HG02571 (cell line): ENCODE measurements around the gene HNRNPAB.
A peak's percentile ranks its signal among the peaks of the same experiment; 100 is the strongest.
"Not testable (repeated sequence)": the region's sequence is repeated elsewhere in the genome, so short reads cannot be mapped to it uniquely, and the experiment has no call there.

ENCODE experiments used
- ATAC-seq: cut with Tn5 transposase; IDR thresholded peaks from one replicate; pipeline ENCODE4 v1.9.1; 2021; ENCODE audit warnings: mild to moderate bottlenecking, moderate library complexity; ENCODE audit not compliant: unreplicated experiment

HNRNPAB gene

DNA sequence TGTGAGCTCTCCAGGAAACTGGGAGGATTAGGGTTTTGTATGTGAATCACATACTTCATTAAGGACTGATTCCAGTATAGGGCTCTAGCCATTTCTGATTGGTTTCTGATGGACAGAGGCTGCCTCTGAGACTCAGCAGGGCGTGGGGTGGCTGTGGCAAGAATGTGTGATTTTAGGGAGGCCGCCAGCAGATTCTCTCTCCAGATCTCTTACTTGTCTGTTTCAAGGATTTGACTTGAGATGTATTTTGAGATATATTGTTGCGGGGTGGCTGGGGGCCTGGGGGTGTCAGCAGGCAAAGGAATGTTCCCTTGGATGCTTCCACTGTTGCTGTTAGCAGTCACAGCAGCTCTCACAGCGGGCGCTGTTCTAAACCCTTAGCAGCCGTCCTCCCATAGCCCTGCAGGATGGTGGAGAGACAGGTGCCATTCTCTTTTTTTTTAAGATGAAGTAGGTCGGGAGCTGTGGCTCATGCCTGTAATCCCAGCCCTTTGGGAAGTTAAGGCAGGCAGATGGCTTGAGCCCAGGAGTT lies 8.0 kb upstream of the HNRNPAB start:
- ATAC-seq, result no peak

DNA sequence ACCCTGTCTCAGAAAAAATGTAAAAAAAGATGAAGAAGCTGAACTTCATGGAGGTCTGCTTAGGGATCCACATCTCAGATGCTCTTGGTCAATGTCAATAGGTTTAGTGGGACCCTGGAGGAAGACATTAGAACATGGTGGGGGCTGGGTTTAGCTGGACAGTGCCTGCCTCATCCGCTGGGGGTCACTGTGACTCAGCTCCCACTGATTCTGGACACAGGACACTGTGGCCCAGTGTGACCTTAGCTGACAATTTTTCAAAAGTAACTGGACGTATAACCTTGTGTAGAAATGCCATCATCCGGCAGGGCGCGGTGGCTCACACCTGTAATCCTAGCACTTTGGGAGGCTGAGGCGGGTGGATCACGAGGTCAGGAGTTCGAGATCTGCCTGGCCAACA lies 7.3 kb upstream of the HNRNPAB start:
- no peak for ATAC-seq

DNA sequence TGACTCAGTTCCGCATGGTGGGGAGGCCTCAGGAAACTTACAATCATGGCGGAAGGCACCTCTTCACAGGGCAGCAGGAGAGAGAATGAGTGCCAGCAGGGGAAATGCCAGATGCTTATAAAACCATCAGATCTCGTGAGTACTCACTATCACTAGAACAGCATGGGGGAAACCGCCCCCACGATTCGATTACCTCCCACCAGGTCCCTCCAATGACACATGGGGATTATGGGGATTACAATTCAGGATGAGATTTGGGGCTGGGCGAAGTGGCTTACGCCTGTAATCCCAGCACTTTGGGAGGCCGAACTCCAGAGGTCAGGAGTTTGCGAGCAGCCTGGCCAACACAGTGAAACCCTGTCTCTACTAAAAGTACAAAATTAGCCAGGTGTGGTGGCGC lies 6.2 kb upstream of the HNRNPAB start:
- ATAC-seq, result not testable (repeated sequence)

DNA sequence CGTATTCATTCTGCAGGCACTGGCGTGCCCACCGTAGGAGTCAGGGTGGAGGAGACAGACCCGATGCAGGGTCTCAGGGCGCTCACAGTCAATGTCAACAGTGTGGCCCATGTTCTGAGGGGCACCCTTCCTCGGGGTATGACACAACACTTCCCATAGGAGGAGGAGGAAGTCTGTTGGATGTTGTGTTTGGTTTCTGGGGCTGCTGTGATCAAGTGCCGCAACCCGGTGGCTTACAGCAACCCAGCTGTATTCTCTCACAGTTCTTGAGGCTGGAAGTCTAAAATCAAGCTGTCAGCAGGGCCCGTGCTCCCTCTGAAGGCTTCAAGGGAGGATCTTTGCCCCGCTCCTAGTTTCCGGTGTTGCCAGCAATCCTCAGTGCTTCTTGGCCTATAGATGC lies 5.6 kb upstream of the HNRNPAB start:
- ATAC-seq, result no peak

DNA sequence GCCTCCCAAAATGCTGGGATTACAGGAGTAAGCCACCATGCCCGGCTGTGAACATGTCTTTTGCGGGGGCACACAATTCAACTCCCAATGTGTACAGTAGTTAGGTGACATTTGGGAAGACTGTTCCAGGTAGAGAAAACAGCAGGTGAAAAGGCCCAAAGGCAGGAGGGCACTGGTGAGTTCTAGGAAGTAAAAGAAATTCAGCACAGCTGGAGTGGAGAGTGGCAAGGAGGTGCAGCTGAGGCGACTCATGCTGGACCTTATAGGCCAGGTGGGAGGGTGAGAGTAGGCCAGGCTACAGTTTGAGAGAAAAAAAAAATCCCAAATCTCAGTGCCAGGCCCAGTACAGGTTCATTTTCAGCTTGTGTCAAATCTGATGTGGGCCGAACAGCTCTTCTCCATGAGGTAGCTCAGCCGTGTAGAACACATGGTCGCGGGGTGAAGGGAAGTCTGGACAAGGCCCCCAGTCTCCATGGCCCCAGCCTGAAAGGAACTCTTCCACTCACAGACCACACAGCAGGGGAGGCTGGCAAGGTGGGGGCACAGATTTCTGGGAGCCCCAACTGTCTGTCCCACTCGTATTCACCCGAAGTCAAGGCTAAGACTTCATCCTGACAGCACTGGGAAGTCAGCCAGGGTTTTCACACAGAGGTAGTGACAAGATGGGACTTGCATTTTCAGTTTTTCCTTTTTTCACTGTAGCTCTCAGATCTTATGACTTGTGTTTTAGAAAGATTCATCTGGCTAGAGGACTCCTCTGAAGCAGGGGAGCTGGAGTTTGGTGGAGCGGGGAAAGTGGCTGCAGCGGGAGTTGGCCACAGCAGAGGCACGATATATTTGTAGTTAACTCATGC lies 4.5 kb upstream of the HNRNPAB start:
- ATAC-seq, result no peak

DNA sequence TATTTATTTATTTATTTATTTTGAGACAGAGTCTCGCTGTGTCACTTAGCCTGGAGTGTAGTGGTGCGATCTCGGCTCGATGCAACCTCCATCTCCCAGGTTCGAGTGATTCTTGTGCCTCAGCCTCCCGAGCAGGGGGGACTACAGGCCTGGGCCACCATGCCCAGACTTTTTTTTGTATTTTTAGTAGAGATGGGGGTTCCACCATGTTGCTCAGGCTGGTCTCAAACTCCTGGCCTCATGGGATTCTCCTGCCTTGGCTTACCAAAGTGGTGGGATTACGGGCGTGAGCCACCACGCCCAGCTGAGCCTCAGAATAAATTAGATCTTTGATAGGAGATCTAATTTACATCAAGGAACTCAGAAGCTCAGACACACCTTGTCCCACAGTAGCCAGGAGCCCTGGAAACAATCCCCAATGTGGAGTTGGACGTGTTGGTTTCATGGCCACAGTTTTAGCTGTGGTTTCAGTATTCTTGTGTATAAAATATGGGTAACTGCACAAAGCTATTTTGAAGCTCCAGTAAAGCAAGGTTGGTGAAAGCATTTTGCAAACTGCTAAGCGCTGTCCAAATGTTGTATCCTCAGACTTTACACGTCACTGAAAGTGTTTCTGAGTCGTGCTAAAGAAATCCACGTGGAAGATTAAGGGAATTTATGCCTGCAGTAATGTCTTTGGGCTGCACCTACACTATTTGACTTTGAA lies 3.0 kb upstream of the HNRNPAB start:
- ATAC-seq, result no peak

DNA sequence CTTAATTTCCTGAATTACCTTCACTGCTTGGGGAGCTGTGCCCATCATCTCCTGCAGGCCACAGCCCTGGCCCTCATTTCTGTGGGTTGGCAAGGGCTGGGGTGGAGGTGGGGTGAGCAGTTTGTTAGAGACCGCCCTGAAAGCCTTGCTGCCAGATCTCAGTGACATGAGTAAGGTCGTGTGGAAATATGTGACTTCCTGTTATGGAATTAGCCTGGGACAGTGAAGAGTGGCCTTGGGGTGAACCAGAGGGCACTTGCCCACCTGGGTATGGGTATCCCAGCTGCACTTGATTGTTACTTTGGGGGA lies 2.5 kb upstream of the HNRNPAB start:
- ATAC-seq, result no peak

DNA sequence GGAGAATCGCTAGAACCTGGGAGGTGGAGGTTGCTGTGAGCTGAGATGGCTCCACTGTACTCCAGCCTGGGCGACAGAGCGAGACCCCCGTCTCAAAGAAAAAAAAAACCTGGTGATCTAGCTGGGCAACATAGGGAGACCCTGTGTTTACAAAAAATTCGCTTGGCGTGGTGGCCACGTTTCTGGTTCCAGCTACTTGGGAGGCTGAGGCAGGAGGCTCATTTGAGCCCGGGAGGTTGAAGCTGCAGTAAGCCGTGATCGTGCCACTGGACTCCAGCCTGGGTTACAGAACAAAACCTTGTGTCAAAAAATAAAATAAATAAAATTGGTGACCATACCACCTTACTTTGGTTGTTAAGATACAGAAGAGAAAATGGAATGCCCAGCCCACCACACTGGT lies 1.8 kb upstream of the HNRNPAB start:
- no peak for ATAC-seq

DNA sequence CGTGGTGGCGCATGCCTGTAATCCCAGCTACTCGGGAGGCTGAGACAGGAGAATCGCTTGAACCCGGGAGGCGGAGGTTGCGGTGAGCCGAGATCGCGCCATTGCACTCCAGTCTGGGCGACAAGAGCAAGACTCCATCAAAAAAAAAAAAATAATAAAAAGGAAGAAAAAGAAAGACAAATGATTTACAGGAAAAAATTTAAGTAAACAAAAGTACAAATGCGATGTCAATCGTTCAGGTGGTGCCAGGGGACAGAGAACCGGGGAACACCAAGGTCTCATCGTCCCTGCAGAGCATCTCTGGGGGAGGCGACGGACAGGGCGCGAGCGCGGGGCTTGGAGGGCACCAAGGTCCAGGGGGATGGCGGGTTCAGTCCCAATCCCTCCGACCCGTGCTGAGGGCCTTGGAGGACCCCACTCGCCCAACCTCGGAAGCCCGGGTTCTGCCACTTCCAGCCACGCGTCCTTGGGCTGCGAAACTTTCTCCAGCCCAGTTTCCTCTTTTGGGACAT lies 607 bp upstream of the HNRNPAB start:
- ATAC-seq, result no peak

DNA sequence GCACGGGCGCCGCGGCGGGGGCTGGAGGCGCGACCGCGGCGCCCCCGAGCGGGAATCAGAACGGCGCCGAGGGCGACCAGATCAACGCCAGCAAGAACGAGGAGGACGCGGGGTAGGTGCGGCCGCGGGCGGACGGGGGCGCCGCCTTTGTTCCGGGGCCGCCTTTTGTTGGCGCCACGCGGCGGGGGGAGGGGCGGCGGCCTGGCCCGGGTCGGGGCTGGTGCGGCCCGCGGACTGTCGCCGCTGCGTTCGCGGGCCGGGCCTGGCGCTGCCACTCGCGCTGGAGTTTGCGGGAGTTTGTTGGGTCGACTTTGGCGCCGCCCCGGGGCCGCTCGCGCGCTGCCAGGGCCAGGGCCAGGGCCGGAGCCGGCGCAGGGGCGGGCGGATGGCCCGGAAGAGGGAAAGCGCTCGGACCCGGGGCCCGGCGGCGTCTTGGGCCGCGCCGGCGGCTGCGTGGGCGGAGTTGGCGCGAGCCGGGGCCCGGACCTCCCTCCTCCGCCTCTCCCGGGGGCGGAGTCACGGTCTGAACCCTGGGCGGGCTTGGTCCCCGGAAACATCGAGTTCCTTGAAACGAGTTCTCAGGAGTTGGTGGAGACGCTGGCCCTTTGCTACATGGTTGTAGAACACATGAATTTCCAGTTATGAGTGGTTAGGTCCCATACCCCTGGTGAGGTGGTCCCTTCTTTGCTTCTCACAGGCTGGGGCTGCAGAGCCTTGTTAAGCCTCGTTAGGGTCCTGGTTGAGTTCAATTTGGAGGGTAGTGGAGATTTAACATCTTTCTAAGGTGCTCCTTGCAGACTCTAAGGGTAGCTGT lies 809 bp downstream of the HNRNPAB start:
- peak; percentile 47 for ATAC-seq

DNA sequence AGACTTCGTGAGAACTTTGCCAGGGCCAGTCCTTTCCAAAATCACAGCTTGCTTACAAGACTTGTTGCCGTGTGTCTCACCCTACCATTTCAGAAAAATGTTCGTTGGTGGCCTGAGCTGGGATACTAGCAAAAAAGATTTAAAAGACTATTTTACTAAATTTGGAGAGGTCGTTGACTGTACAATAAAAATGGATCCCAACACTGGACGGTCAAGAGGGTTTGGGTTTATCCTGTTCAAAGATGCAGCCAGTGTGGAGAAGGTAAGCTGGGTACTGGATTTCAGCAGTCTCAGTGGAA lies 1.4 kb downstream of the HNRNPAB start:
- ATAC-seq, result no peak

DNA sequence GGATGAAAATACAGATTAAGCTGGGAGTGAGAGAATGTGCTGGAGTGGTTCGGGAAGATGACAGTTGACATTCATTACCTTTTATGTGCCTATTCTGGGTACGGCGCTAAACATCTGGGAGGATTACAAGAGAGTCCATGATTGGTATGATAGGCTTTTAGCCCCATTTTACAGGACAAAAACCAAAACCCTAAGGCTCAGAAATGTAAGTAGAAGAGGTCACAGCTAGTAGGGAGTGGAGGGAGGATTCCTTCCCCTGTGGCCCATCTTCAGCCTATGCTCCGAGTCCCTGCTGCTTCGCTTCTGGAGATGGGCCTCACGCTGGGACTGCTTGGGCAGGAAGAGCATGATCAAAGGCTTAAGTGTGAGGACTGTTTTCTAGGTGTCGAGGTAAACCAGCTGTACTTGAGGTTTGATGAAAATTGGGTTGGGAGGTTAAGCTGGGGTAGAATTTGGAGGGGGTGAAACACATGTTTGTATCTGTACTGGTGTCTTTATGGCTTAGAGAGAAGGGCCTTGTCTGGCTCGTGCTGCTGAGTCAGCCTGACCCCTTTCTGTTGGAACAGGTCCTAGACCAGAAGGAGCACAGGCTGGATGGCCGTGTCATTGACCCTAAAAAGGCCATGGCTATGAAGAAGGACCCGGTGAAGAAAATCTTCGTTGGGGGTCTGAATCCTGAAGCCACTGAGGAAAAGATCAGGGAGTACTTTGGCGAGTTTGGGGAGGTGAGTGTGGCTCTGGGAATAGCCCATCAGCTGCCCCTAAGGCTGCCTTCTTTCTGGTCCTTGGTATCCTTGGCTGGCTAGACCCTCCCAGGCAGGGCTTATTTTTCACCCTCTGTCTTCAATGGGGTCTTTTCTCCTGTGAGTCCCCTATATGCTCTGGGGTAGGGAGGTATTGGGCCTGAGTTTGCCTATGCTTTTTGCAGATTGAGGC lies 2.1 kb downstream of the HNRNPAB start:
- ATAC-seq, result no peak

DNA sequence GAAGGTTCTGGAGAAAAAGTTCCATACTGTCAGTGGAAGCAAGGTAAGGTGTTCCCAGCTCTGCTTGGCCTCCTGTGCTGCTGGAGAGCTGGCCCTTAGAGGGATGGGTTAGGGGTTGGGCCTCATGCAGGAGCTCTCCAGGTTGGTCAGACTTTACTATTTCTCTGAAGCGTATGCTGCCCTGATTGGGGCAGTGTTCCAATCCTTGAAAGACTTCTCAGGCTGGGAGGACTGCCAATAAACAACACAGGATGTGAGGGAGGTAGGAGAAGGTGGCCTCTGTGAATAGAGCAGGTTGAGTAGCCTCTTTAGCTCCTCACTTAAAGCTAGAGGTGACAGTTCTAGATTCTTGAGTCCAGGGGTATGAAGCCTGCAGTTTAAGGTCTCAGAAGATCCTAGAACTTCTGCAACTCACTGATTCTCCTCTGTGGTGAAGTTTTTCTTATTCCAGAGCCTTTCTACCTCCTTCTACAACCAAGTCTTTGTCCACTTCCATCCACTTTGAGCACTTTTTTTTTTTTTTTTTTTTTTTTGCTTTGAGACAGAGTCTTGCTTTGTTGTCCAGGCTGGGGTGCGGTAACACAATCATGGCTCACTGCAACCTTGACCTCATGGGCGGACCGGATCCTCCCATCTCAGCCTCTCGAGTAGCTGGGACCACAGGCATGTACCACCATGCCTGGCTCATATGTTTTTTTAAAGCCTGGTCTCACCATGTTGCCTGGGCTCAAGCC lies 3.0 kb downstream of the HNRNPAB start:
- no peak for ATAC-seq

DNA sequence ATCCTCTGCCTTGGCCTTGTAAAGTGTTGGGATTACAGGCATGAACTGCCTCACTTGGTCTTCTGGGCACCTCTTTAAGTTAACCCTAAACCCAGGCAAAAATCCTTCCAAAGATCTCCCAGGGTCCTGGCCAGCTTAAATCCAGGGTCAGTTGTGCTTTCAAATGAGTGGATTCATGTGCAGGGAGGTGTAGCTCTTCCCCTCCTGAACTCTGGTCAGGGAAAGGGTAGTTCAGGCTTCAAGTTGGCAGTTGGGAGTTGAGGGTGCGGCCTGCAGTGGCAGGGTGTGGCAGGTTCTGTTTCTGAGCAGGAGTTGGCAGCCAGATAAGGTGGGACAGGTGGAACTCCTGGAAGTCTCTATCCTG lies 3.6 kb downstream of the HNRNPAB start:
- ATAC-seq, result no peak

DNA sequence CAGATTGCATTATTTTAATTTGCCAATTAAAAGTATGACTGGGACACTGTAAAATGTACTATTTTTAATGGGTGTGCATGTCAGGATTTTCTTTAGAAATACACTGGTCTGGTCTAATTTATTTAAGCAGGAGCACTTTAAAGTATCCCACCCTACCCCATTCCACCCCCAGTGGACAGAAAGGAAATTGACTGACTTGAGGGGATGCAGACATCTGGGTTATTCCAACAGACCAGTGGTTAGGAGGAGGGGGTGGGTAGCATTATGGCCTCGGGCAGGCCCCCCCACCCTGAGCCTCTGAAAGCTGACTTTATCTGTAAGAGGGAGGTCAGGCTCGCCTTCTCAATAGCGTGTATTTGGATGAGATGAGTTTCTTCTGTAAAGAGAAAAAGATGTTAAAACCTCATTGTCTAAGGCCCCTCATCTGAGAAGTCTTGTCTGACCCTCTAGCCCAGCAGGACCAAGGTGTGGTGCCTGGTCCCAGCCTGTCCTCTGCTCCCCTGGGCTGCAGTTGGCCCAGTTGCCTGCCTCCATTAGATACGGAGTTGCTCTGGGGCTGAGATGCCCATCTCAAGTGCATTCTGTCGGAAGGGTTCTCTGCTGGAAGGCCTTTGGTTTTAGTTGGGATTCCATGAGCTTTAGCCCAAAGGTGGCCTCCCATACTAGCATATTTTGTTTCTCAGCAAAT lies 4.4 kb downstream of the HNRNPAB start:
- ATAC-seq, result no peak

DNA sequence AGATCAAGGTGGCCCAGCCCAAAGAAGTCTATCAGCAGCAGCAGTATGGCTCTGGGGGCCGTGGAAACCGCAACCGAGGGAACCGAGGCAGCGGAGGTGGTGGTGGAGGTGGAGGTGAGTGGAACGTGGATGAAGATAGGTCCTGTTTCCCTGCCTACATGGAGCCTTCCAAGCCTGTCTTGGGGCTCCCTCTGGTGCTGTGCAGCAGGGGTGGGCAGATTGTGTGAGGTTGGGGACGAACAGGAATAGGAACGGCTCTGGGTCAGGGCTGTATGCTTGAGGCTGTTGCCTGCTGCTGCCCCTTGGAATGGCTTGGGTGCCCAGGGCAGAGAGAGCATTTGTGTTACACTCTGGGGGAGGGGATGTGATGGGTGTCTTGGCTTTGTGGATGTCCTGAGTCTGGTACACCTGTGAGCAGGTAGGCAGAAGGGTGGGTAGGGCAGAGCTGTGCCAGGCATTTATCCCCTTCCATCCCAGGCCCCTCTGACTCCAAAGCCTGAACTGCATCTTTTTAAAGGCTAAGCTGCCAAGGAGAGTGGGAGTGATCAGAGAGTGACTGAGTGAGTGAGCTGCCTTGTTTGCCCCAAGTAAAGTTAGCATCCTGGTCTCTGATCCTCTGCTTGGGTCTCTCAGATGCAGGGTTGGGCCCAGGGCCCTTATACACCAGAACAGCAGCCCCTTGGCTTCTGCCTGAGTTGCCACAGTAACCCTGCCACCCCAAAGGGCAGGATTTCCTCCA lies 5.2 kb downstream of the HNRNPAB start:
- no peak for ATAC-seq

DNA sequence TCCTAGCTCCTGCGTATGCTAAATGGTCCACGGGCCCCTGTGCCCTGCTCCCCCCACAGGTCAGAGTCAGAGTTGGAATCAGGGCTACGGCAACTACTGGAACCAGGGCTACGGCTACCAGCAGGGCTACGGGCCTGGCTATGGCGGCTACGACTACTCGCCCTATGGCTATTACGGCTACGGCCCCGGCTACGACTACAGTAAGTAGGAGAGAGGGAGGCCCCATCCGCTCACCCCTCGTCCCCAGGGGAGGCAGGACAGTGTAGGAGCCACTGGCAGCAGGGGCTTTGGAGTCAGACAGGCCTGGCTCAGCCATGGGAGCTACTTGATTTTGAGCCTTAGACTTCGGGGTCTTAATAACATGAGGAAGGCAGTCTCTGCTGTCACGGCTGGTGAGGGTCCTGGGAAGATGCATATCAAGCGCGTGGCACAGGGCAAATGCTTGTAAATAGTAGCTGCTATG lies 5.8 kb downstream of the HNRNPAB start:
- ATAC-seq, result no peak

DNA sequence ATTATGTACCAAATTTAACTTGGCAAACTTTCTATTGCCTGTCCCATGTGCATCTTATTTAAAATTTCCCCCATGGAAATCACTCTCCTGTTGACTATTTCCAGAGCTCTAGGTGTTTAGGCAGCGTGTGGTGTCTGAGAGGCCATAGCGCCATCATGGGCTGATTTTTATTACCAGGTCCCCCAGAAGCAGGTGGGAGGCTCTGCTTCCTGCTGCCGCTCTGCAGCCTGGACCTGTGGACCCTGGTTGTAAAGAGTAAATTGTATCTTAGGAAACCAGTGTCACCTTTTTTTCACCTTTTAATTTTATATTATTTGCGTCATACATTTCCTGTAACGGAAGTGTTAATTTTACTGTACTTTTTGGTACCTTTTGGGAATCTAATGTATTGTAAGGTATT lies 6.4 kb downstream of the HNRNPAB start:
- no peak for ATAC-seq
